ENCODE data around the gene DDX31.

DNA sequence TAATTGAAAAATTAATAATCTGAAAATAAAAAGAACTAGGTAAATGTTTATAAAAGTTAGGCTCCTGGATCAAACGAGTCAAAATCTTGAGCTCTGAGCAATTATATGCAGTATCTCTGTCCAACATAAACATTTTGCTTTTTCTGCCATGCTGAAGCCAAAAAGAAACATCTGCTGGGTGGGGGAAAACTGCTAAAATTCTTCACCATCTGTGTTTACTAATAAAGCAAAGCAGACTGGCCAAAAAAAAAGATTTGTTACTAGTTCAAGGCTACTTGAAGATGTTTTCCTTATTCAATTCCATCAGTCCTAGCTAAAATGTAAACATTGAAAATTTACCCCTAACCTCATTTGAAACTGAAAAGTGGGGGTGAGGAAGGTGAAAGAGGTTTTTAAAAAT, 30.2 kb upstream of the DDX31 start:
- TF ChIP-seq EZH2 (IDR thresholded peaks at IDR 0.05; ENCODE audit: borderline replicate concordance), result no peak
- TF ChIP-seq, protein P1, sequence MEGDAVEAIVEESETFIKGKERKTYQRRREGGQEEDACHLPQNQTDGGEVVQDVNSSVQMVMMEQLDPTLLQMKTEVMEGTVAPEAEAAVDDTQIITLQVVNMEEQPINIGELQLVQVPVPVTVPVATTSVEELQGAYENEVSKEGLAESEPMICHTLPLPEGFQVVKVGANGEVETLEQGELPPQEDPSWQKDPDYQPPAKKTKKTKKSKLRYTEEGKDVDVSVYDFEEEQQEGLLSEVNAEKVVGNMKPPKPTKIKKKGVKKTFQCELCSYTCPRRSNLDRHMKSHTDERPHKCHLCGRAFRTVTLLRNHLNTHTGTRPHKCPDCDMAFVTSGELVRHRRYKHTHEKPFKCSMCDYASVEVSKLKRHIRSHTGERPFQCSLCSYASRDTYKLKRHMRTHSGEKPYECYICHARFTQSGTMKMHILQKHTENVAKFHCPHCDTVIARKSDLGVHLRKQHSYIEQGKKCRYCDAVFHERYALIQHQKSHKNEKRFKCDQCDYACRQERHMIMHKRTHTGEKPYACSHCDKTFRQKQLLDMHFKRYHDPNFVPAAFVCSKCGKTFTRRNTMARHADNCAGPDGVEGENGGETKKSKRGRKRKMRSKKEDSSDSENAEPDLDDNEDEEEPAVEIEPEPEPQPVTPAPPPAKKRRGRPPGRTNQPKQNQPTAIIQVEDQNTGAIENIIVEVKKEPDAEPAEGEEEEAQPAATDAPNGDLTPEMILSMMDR (IDR thresholded peaks at IDR 0.05; ENCODE audit: poor library complexity), result no peak
- no peak for TF ChIP-seq EZH2phosphoT487 (IDR thresholded peaks at IDR 0.05; ENCODE audit: low read depth, severe bottlenecking, unreplicated experiment)

All from hepatocyte (in vitro differentiated cells).